Left forelimb (tissue), 1 donor: ENCODE measurements around the gene ALDH3A2.
"Not testable (repeated sequence)": the region's sequence is repeated elsewhere in the genome, so short reads cannot be mapped to it uniquely, and the experiment has no call there.

ENCODE experiments used
- DNase-seq: peaks from one replicate; pipeline ENCODE4 v3.0.0-alpha.2; 2018; ENCODE audit warnings: low spot score

The ALDH3A2 gene

DNA sequence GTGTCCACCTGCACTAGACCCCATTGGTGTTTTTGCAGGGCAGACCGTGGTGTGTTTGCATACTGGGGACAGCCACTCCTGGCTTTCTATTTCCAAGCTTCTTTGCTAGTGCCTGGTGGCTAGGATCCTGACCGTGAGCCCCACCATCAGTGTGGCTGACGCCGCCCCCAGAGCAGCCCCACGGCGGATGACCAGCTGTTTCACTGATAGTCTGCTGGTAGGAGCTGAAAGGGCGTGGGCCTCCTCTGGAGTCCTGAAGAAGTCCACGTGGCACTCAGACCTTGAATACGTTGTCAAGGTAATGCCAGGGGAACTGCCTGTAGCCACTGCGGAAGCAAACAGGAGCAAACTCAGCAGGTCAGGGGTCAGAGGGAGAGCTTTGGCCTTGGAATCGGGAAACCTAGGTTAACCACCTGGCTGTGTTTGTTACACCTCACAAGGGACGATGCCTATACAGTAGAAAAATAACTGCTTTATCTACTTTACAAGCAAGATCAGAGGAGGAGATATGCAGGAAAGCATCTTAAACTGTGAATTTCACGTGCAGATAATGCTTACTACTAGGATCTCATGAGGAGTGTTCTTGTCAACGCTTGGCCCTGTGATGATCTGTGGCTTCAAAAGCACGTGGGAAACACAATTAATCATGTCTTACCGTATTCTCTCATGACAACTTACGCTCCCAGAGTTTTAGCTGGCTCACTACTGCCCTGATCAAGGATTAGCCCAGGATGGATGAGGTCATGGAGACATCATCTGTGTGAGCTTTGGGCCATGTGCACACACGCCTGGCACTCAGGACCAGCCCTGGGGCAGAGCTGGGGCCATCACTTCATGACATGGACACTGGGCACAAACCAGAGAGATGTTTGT, 30.3 kb downstream of the ALDH3A2 start:
- DNase-seq = no peak

- no peak for DNase-seq
Measured at GRCh38 chr17:19683117-19683516, 34.6 kb downstream of the ALDH3A2 start.

GRCh38 chr17:19684909-19685580, 36.5 kb downstream of the ALDH3A2 start:
- not testable (repeated sequence) for DNase-seq

GRCh38 chr17:19686400-19687090, 38.0 kb downstream of the ALDH3A2 start:
- DNase-seq = no peak

GRCh38 chr17:19702217-19702641, 53.7 kb downstream of the ALDH3A2 start:
- no peak for DNase-seq

DNA sequence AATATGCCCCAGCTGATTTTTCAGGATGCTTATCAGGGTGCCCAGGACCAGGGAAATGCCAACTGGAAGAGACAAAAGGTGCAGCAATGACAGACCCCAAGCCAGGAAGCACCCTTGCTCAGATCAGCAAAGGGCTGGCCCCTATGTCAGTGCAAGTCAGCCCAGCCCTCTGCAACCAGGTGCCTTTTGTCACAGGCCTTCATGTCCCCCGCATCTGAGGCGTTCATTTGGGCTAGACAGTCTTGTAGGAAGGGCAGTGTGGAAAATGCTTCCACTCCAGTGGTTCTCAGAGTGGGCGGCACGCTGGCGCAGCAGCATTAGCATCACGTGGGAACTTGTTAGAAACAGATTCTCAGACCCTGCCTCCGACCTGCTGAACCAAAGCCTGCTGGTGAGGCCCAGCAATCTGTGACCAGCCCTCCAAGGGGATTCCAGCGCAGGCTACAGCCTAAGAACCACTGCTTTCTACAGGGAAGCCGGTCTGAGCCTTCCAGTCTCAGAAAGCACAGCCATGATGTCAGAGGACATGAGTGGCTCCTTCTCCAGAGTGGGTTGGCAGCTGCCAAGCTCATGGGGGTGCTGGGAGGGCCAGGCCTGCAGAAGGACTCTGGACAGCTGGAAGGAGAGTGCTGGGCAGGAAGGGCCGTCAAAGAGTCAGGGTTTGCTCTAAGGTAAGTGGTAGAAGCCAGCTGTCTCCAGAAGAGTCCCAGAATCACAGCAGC, 54.7 kb downstream of the ALDH3A2 start:
- DNase-seq = no peak

DNA sequence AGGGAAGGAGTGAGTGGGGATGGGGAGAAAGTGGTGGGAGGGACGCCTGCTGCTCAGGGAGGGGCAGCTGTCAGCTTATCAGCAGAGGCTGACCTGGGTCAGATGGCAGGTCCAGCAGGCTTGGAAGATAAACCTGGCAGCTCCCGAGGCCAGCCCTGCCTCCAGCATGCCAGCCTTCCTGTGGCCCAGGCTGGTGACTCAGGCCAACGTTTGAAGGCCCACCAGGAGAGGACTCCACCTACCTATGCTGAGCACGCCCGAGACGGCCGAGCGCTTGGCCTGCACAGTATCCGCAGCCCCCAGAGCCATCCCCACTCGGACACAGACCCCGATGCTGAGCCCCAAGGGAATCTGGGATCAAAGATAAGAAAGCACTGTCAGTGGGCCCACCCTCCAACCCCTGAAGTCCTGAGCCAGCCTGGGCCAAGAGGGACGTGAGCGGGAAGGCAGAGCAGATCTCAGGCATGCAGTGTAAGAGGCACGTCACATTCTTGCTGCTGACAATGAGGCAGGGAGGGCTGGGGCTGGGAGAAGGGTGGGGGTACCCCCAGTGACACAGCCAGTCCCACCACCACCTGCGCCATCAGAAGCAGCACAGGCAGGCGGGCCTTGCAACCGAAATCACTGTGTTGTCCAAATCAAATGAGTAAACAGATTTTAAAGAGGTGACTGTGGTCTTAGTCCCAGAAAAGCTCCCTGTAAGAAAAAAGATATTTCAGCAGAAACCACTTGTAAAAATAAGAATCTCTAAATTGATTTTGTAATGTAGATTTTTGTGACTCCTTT, 55.5 kb downstream of the ALDH3A2 start:
- DNase-seq = no peak

DNA sequence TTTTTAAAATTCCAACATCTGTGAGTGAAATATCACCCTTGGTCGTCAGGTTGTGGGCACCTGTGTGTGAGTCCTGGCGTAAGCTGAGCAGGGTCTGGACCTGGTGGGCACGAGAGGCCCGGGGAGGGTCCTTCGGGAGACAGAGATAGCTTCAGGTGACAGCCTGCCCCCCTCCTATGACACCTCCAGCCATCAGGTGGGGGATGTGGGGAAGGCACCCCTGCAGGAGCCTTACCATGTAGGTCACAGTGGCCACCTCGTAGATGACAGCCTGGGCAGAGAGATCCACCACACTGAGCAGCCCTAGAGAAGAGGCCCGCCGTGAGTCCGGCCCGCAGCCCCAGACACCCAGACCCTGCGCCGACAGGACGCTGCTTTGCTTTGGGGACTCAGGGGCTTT, 56.6 kb downstream of the ALDH3A2 start:
- no peak for DNase-seq

DNA sequence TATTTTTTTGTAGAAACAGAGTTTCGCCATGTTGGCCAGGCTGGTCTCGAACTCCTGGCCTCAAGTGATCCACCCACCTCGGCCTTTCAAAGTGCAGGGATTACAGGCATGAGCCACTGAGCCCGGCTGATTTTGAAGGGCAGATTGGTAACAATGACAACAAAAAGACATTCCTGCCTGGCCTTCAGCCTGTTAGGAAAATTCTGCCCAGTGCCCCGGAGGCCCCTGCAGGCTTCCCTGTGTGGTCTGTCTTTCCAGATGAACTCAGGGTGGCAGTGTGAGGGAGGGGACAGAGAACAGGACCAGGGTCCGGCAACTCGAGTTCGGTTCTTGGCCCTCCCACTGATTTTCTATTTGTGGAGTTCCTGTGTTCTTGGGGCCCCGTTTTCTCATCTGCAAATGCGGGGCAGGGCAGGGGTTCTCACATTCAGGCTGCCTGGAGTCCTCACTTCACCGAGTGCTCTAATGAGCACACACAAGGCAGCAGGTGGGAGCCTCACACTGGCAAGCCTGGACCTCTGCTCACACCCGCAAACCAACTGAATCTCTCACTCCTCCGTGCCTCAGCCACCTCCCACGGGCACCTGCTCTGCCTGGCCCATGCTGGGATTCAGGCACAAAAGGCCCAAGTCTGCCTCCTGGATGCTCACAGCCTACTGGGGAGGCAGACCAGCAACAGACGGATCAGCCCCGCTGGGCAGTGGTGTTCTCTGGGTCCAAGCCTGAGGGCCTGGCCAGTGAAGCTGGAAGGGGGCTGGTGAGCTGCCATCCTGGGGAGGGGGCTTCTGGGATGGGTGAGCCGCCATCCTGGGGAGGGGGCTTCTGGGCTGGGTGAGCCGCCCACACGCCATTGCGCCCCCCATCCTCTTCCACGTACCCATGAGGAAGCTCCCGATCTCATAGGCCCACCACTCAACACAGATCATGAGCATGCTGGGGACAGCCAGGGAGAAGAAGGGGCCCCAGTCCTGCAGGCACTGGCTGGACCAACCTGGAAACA, 57.5 kb downstream of the ALDH3A2 start:
- DNase-seq = no peak

GRCh38 chr17:19706791-19707727, 58.5 kb downstream of the ALDH3A2 start:
- DNase-seq = no peak

- DNase-seq = no peak
Measured at GRCh38 chr17:19707728-19708221, 59.2 kb downstream of the ALDH3A2 start.

GRCh38 chr17:19708431-19709175, 60.1 kb downstream of the ALDH3A2 start:
- DNase-seq = no peak

- DNase-seq = no peak
Measured at GRCh38 chr17:19709841-19710240, 61.3 kb downstream of the ALDH3A2 start.

DNA sequence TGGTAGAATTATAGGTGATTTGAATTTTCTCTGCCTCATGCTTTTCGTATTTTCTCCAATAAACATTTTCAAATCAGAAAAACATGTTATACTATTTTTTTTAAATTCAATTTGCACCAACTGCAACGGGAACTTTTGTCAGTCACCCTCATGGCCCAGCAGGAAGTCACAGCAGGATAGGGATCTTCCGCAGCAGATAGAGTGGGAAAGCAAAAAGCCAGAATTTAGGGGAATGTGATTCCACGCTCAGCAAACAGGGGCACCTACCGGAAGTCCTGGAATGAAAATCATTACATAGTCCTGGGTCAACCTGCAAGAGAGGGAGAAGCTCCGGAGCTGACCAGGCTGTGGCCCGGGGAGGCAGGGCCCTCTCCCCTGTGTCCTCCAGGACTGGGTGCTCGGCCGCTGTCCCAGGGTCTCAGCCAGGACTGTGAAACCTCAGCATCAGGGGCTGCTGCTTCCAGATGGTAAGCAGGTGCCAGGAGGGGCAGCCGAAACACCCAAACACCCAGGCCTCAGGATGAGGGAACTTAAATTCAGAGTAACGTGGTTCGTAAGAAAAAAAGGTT, 64.0 kb downstream of the ALDH3A2 start:
- DNase-seq = no peak

DNA sequence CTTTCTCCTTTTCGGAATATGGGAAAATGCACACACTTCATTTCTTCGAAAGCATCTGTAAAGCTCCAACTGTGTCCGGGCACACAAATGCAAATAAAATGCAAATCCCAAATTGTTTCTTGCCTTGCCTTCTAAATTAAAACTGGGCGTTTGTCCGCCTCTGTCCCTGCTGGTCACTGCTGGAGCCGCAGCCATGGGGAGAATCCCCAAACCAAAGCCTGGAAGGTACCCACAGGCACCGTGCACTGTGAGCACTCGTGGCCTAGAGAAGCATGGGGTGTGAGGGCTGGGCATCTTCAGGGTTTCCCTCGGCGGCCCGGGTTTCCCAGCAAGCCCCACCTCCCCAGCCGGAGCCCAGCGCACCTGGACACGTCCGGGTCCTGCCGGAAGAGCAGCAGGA, 64.9 kb downstream of the ALDH3A2 start:
- DNase-seq = no peak

DNA sequence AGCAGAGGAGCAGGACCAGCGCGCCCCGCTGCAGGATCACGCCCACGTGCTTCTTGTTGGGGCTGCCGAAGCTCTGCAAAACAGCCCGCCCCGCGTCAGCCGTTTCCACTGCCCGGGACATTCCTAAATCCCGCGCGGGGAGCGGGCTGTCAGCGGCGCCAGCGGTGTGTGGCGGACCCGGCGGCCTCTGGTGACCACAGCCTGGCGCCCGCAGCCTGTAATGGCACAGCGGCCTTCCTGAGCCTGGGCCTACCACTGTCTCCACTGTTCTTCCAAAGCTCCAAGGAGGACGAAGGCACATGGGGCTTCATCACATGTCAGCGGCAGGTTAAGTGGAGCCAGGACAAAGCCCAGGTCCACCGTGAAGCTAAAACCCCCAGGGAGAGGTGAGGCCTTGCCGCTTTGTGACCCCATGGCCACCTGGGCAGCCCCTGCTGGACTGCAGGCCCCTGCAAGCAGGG, 65.4 kb downstream of the ALDH3A2 start:
- DNase-seq = no peak
